Osteoblast (primary cell): ENCODE data around the gene NBPF19. TPM values are rescaled to one million over a fixed set of nuclear protein-coding genes. Genes with fewer than 3 reads are reported as not detected.
A peak's percentile ranks its signal among the peaks of the same experiment; 100 is the strongest.
"Not testable (repeated sequence)": the region's sequence is repeated elsewhere in the genome, so short reads cannot be mapped to it uniquely, and the experiment has no call there.

Experiments
- DNase-seq: peaks from one replicate; pipeline ENCODE4 v3.0.0; 2011; ENCODE audit warnings: low spot score, mixed read lengths; ENCODE audit not compliant: insufficient read length; ENCODE audit errors: missing footprints
- H2AFZ ChIP-seq: 2 replicates; pipeline ENCODE4 v1.6.0; 2011; ENCODE audit warnings: mild to moderate bottlenecking, low read length
- H3K27ac ChIP-seq: 2 replicates; pipeline ENCODE4 v1.5.1; 2011; ENCODE audit warnings: mild to moderate bottlenecking, low read depth, low read length, moderate library complexity
- H3K27me3 ChIP-seq: 2 replicates; pipeline ENCODE4 v1.6.0; 2012; ENCODE audit warnings: mild to moderate bottlenecking, control low read depth, inconsistent platforms, low read length, moderate library complexity; ENCODE audit not compliant: insufficient read depth
- H3K36me3 ChIP-seq: 2 replicates; pipeline ENCODE4 v1.5.1; 2011; ENCODE audit warnings: mild to moderate bottlenecking, low read length, control low read depth, moderate library complexity; ENCODE audit not compliant: insufficient read depth
- H3K4me1 ChIP-seq: 2 replicates; pipeline ENCODE4 v1.5.1; 2011; ENCODE audit warnings: mild to moderate bottlenecking, low read length, control low read depth, moderate library complexity; ENCODE audit not compliant: insufficient read depth
- H3K4me2 ChIP-seq: 2 replicates; pipeline ENCODE4 v1.6.0; 2011; ENCODE audit warnings: mild to moderate bottlenecking, low read length; ENCODE audit not compliant: insufficient read depth
- H3K4me3 ChIP-seq: fragments of 200-600 bp; sonication (generic); 3 replicates; pipeline ENCODE4 v1.5.1; 2012; ENCODE audit warnings: mild to moderate bottlenecking, low read length, inconsistent platforms; ENCODE audit not compliant: insufficient read depth
- H3K79me2 ChIP-seq: 2 replicates; pipeline ENCODE4 v1.6.0; 2012; ENCODE audit warnings: mild to moderate bottlenecking, low read length, control low read depth, inconsistent platforms; ENCODE audit not compliant: insufficient read depth
- H3K9me3 ChIP-seq: 2 replicates; pipeline ENCODE4 v1.5.1; 2011; ENCODE audit warnings: low read depth, low read length, control low read depth
- H4K20me1 ChIP-seq: 2 replicates; pipeline ENCODE4 v1.6.0; 2012; ENCODE audit warnings: mild to moderate bottlenecking, low read length, control low read depth; ENCODE audit not compliant: insufficient read depth
- total RNA-seq: library from RNA; depleted of rRNA; stranded (reverse); fragments of >200 nt; gene quantifications from 2 replicates; pipeline ENCODE4 v1.2.3, GENCODE V29; 2012

NBPF19 gene
- 33.6 and 34.0 TPM in 2 replicates for total RNA-seq

GRCh38 chr1:149474745-149475144 lies at the start of gene NBPF19:
TSS of gene NBPF19 (plus strand) at chr1:149475045. CDS start at chr1:149475933, 888 bp downstream.
- H3K4me2 ChIP-seq, H3K36me3 ChIP-seq, H2AFZ ChIP-seq, H3K79me2 ChIP-seq, H3K27me3 ChIP-seq, H3K4me3 ChIP-seq, H4K20me1 ChIP-seq, H3K27ac ChIP-seq, H3K9me3 ChIP-seq, H3K4me1 ChIP-seq, DNase-seq: not testable (repeated sequence)

GRCh38 chr1:149428317-149428716 lies 46.5 kb upstream of the NBPF19 start:
- H2AFZ ChIP-seq, H3K4me2 ChIP-seq, DNase-seq, H3K27ac ChIP-seq, H3K36me3 ChIP-seq, H3K27me3 ChIP-seq, H3K4me3 ChIP-seq, H3K9me3 ChIP-seq, H3K4me1 ChIP-seq, H4K20me1 ChIP-seq: not testable (repeated sequence)
- H3K79me2 ChIP-seq, result peaks cover 15% of the 10 kb centered on the region

GRCh38 chr1:149445451-149445850 lies 29.4 kb upstream of the NBPF19 start:
- H3K27me3 ChIP-seq, result not testable (repeated sequence)

GRCh38 chr1:149452196-149452595 lies 22.6 kb upstream of the NBPF19 start:
- not testable (repeated sequence) for H3K4me2 ChIP-seq, H3K36me3 ChIP-seq, DNase-seq, H3K27me3 ChIP-seq, H2AFZ ChIP-seq, H3K4me3 ChIP-seq, H3K79me2 ChIP-seq, H3K9me3 ChIP-seq, H3K4me1 ChIP-seq, H3K27ac ChIP-seq, H4K20me1 ChIP-seq

More at GRCh38 chr1:149445451-149445850, 29.4 kb upstream of the NBPF19 start:
- not testable (repeated sequence) for H3K27ac ChIP-seq, H3K9me3 ChIP-seq, DNase-seq, H3K4me1 ChIP-seq, H3K4me3 ChIP-seq, H4K20me1 ChIP-seq, H3K4me2 ChIP-seq, H2AFZ ChIP-seq, H3K36me3 ChIP-seq, H3K79me2 ChIP-seq

GRCh38 chr1:149452652-149453051 lies 22.2 kb upstream of the NBPF19 start:
- H2AFZ ChIP-seq, H3K79me2 ChIP-seq, H3K27ac ChIP-seq, DNase-seq, H3K9me3 ChIP-seq, H3K36me3 ChIP-seq, H3K27me3 ChIP-seq, H3K4me3 ChIP-seq, H4K20me1 ChIP-seq, H3K4me1 ChIP-seq, H3K4me2 ChIP-seq: not testable (repeated sequence)

- H3K36me3 ChIP-seq, H3K4me1 ChIP-seq, H3K9me3 ChIP-seq, H4K20me1 ChIP-seq, H3K27me3 ChIP-seq, H2AFZ ChIP-seq, H3K27ac ChIP-seq, H3K79me2 ChIP-seq, DNase-seq: not testable (repeated sequence)
- Histone ChIP-seq H3K4me2 (peak overlapping the region; percentile 74), H3K4me3 (peak overlapping the region; percentile 62)
Measured at GRCh38 chr1:149558350-149558825, 83.5 kb downstream of the NBPF19 start.

GRCh38 chr1:149561806-149562205 lies 87.0 kb downstream of the NBPF19 start:
- not testable (repeated sequence) for DNase-seq, H2AFZ ChIP-seq, H3K36me3 ChIP-seq, H3K27me3 ChIP-seq, H3K4me3 ChIP-seq, H3K4me1 ChIP-seq, H4K20me1 ChIP-seq, H3K27ac ChIP-seq, H3K9me3 ChIP-seq, H3K4me2 ChIP-seq, H3K79me2 ChIP-seq

- not testable (repeated sequence) for H3K27ac ChIP-seq, H3K36me3 ChIP-seq, H2AFZ ChIP-seq, H3K4me1 ChIP-seq, H3K4me2 ChIP-seq, H3K79me2 ChIP-seq, H4K20me1 ChIP-seq, H3K9me3 ChIP-seq, DNase-seq, H3K27me3 ChIP-seq, H3K4me3 ChIP-seq
Measured at GRCh38 chr1:149565485-149565884, 90.6 kb downstream of the NBPF19 start.

- not testable (repeated sequence) for H2AFZ ChIP-seq, H3K9me3 ChIP-seq
Measured at GRCh38 chr1:149572763-149573162, 97.9 kb downstream of the NBPF19 start.

More at GRCh38 chr1:149572763-149573162, 97.9 kb downstream of the NBPF19 start:
- not testable (repeated sequence) for H3K27me3 ChIP-seq, H3K4me1 ChIP-seq, H3K79me2 ChIP-seq, H3K4me2 ChIP-seq, DNase-seq, H4K20me1 ChIP-seq, H3K36me3 ChIP-seq, H3K27ac ChIP-seq, H3K4me3 ChIP-seq
